WTC11 (cell line): Measurements from ENCODE around the gene ZBTB16.

ENCODE experiments used
- CREB1 ChIP-seq: sonication (generic); formaldehyde crosslinking; IDR thresholded peaks from 2 replicates; pipeline ENCODE4 v1.8.0; 2023; ENCODE audit warnings: mild to moderate bottlenecking, missing genetic modification reagents
- CREM ChIP-seq: sonication (generic); formaldehyde crosslinking; IDR thresholded peaks from 2 replicates; pipeline ENCODE4 v1.8.1; 2022; ENCODE audit warnings: mild to moderate bottlenecking, missing genetic modification reagents, moderate library complexity
- MAX ChIP-seq: sonication (generic); formaldehyde crosslinking; IDR thresholded peaks from 2 replicates; pipeline ENCODE4 v1.8.0; 2022; ENCODE audit warnings: mild to moderate bottlenecking, missing genetic modification reagents
- NFYB ChIP-seq: sonication (generic); formaldehyde crosslinking; conservative IDR thresholded peaks from 2 replicates; pipeline ENCODE4 v1.8.0; 2022; ENCODE audit warnings: low read depth, missing genetic modification reagents
- TF ChIP-seq, protein P1 (sequence below): fragments of 200-600 bp; IDR thresholded peaks from 2 replicates; pipeline ENCODE4 v1.8.0; 2022; ENCODE audit warnings: antibody characterized with exemption

DNA sequence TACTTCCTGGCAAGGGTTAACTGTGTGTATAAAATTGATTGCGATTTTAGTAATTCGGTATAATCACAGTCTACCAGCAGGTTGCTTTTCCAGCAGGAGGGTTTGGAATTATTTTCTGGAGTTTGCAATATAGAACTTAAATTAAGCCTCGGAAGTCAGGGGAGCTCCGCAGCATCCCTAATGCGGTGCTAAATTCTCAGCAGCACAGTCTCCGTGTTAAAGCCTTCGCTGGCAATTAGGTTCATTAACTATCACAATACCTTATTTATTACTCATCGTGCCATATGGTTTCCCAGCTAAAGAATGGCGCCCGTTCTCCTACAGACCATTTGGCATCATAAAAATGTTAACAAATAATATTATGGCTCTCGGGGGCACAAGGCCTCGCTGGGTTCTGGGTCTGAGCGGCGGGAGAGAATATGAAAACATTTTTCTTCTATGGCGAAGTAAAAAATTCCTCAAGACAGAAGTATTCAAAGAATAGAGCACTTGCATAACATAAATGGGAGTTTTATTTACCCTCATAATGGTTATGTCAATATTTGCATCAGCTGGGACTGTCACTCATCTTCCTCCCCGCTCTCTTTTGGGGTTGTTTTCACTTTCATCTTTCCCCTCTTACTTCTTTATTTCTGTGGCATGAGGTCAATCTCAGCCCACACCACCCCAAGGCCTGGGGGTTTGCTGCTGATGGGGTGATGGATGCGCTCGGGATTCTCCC lies 28.1 kb upstream of the ZBTB16 start:
- TF ChIP-seq, protein P1, sequence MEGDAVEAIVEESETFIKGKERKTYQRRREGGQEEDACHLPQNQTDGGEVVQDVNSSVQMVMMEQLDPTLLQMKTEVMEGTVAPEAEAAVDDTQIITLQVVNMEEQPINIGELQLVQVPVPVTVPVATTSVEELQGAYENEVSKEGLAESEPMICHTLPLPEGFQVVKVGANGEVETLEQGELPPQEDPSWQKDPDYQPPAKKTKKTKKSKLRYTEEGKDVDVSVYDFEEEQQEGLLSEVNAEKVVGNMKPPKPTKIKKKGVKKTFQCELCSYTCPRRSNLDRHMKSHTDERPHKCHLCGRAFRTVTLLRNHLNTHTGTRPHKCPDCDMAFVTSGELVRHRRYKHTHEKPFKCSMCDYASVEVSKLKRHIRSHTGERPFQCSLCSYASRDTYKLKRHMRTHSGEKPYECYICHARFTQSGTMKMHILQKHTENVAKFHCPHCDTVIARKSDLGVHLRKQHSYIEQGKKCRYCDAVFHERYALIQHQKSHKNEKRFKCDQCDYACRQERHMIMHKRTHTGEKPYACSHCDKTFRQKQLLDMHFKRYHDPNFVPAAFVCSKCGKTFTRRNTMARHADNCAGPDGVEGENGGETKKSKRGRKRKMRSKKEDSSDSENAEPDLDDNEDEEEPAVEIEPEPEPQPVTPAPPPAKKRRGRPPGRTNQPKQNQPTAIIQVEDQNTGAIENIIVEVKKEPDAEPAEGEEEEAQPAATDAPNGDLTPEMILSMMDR = no peak
- TF ChIP-seq MAX (CRISPR knock-in tag) (no peak), CREM (CRISPR knock-in tag) (no peak), CREB1 (CRISPR knock-in tag) (no peak), NFYB (CRISPR knock-in tag) (no peak)
